Neural cell (in vitro differentiated cells): Measurements from ENCODE around the gene BRF1. TPM values are rescaled to one million over a fixed set of nuclear protein-coding genes. Genes with fewer than 3 reads are reported as not detected.
A peak's percentile ranks its signal among the peaks of the same experiment; 100 is the strongest.

Experiments used
- H2AFZ ChIP-seq: fragments of 200-600, 300-800 bp; sonication (generic), shearing (Covaris generic); 2 replicates; pipeline ENCODE4 v1.6.0; 2014; ENCODE audit warnings: low read depth, mild to moderate bottlenecking, antibody characterized with exemption, low read length, moderate library complexity
- H3F3A ChIP-seq: fragments of 200-600 bp; shearing (Covaris generic); 2 replicates; pipeline ENCODE4 v1.6.1; 2016; ENCODE audit warnings: mild to moderate bottlenecking, moderate library complexity, mixed read lengths, antibody characterized with exemption, low read length; ENCODE audit not compliant: insufficient read depth, poor library complexity, severe bottlenecking
- H3K27ac ChIP-seq: fragments of 200-600, 300-800 bp; sonication (generic), shearing (Covaris generic); 2 replicates; pipeline ENCODE4 v1.5.1; 2014; ENCODE audit warnings: mild to moderate bottlenecking, low read length, moderate library complexity
- H3K27me3 ChIP-seq: fragments of 300-800, 200-600 bp; sonication (generic), shearing (Covaris generic); 2 replicates; pipeline ENCODE4 v1.6.0; 2014; ENCODE audit warnings: mild to moderate bottlenecking, low read depth, low read length, moderate library complexity; ENCODE audit not compliant: insufficient read depth
- H3K36me3 ChIP-seq: fragments of 300-800, 200-600 bp; sonication (generic), shearing (Covaris generic); 2 replicates; pipeline ENCODE4 v1.5.1; 2014; ENCODE audit warnings: mild to moderate bottlenecking, antibody characterized with exemption, low read length, moderate library complexity; ENCODE audit not compliant: insufficient read depth
- H3K4me2 ChIP-seq: fragments of 300-800, 200-600 bp; sonication (generic), shearing (Covaris generic); 2 replicates; pipeline ENCODE4 v1.6.0; 2014; ENCODE audit warnings: mild to moderate bottlenecking, low read length
- H3K4me3 ChIP-seq: fragments of 300-800, 200-600 bp; sonication (generic), shearing (Covaris generic); 2 replicates; pipeline ENCODE4 v1.5.1; 2014; ENCODE audit warnings: mild to moderate bottlenecking, low read length, moderate library complexity
- H3K79me2 ChIP-seq: fragments of 200-600 bp; shearing (Covaris generic); replicated peaks from 2 replicates; pipeline ENCODE4 v1.6.0; 2014; ENCODE audit warnings: mild to moderate bottlenecking, low read length, moderate library complexity; ENCODE audit not compliant: insufficient read depth
- H3K9ac ChIP-seq: fragments of 300-800, 200-600 bp; sonication (generic), shearing (Covaris generic); 2 replicates; pipeline ENCODE4 v1.6.1; 2016; ENCODE audit warnings: mild to moderate bottlenecking, low read length, mixed read lengths
- H3K9me2 ChIP-seq: fragments of 200-600 bp; shearing (Covaris generic); 2 replicates; pipeline ENCODE4 v1.6.1; 2016; ENCODE audit warnings: mild to moderate bottlenecking, low read length, mixed read lengths; ENCODE audit not compliant: insufficient read depth
- H3K9me3 ChIP-seq: fragments of 200-600, 300-800 bp; sonication (generic), shearing (Covaris generic); 2 replicates; pipeline ENCODE4 v1.6.1; 2016; ENCODE audit warnings: mild to moderate bottlenecking, mixed run types, low read length, moderate library complexity, mixed read lengths
- H4K20me1 ChIP-seq: fragments of 200-600 bp; shearing (Covaris generic); 2 replicates; pipeline ENCODE4 v1.6.1; 2016; ENCODE audit warnings: mild to moderate bottlenecking, mixed run types; ENCODE audit not compliant: insufficient read depth
- EP300 ChIP-seq: fragments of 450-650 bp; conservative IDR thresholded peaks from 2 replicates; pipeline ENCODE4 v1.6.1; 2014; ENCODE audit warnings: antibody characterized with exemption, mild to moderate bottlenecking, moderate library complexity; ENCODE audit not compliant: poor library complexity, severe bottlenecking
- EZH2 ChIP-seq: fragments of 200-600, 300-800 bp; shearing (Covaris generic), sonication (generic); IDR thresholded peaks from 2 replicates; pipeline ENCODE4 v1.6.1; 2014; ENCODE audit warnings: antibody characterized with exemption, low read length, borderline replicate concordance, mild to moderate bottlenecking; ENCODE audit not compliant: insufficient read depth, poor library complexity, severe bottlenecking
- MXI1 ChIP-seq: fragments of 450-650 bp; conservative IDR thresholded peaks from 2 replicates; pipeline ENCODE4 v1.6.1; 2014; ENCODE audit warnings: antibody characterized with exemption, mild to moderate bottlenecking; ENCODE audit not compliant: poor library complexity, severe bottlenecking
- POLR2AphosphoS5 ChIP-seq: IDR thresholded peaks from 2 replicates; pipeline ENCODE4 v1.6.1; 2012
- RAD21 ChIP-seq: fragments of 450-650 bp; conservative IDR thresholded peaks from 2 replicates; pipeline ENCODE4 v1.6.1; 2014; ENCODE audit warnings: antibody characterized with exemption, mild to moderate bottlenecking, moderate library complexity
- SMC3 ChIP-seq: fragments of 450-650 bp; conservative IDR thresholded peaks from 2 replicates; pipeline ENCODE4 v1.6.1; 2014; ENCODE audit warnings: antibody characterized with exemption, mild to moderate bottlenecking, moderate library complexity; ENCODE audit not compliant: poor library complexity
- TAF1 ChIP-seq: IDR thresholded peaks from 2 replicates; pipeline ENCODE4 v1.6.1; 2012; ENCODE audit warnings: low read depth
- polyA plus RNA-seq: library from polyadenylated mRNA; depleted of rRNA; stranded (reverse); fragments of >200 nt; gene quantifications from 2 replicates; pipeline ENCODE4 v1.2.3, GENCODE V29; 2014
- TF ChIP-seq, protein P1 (sequence below): IDR thresholded peaks from 2 replicates; pipeline ENCODE4 v1.6.1; 2012; ENCODE audit warnings: borderline replicate concordance
- TF ChIP-seq, protein P2 (sequence below): fragments of 450-650 bp; IDR thresholded peaks from 2 replicates; pipeline ENCODE4 v1.5.1; 2014; ENCODE audit warnings: antibody characterized with exemption, mild to moderate bottlenecking, moderate library complexity; ENCODE audit not compliant: poor library complexity, severe bottlenecking

BRF1 gene
- polyA plus RNA-seq, 1 donor from 2014 or later = 69.4 TPM

DNA sequence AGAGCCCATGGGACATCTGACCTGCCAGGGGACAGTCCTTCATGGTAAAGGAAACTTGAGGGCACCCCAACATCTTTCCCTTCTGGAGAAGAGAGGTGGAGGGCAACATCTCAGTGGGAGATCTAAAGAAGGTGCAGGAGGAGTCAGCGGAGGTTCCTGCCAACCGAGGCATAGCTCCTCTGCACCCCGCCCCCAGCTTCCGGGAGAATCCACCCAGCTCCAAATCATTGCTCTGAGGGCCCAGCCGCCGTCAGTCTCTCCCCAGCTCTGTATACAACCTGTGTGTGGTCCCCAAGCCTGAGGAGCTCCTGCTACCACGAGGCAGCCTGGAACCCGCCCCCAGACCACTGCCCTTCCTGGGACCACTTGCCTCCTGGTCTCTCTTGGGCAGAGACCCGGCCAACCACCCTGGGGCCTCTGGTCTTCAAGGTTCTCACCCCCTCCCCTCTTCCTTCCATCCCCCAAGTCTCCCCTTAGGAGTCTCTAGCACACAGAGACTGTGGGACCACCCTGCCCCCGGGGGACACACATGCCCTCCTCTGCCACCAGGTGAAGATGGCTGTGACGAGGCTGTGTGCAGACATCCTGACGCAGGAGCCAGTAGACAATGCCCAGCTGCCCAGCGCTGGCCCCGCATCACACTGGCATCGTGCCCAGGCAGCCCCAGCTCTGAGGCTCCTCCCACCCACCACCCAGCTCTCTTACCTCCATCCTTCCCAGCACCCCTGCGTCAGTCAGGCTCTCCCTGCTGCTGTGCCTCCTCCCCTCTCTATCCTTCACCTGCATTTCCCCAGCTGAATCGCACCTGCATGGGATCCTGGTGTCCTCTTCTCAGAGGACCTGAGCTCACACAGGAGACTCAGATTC lies 106.7 kb downstream of the BRF1 start:
- Histone ChIP-seq H3F3A (no peaks in the 10 kb centered on the region), H3K36me3 (no peaks in the 10 kb centered on the region), H3K27ac (no peak overlapping the region), H3K4me2 (no peak overlapping the region), H3K27me3 (no peaks in the 10 kb centered on the region), H3K9me2 (no peaks in the 10 kb centered on the region), H4K20me1 (no peaks in the 10 kb centered on the region), H3K4me3 (no peak overlapping the region), H3K79me2 (no peaks in the 10 kb centered on the region), H3K9me3 (no peaks in the 10 kb centered on the region), H2AFZ (no peak overlapping the region), H3K9ac (no peak overlapping the region)
- TF ChIP-seq TAF1 (no peak), MXI1 (no peak), EP300 (no peak), EZH2 (no peak), POLR2AphosphoS5 (no peak), RAD21 (no peak), SMC3 (no peak)
- TF ChIP-seq, protein P1, sequence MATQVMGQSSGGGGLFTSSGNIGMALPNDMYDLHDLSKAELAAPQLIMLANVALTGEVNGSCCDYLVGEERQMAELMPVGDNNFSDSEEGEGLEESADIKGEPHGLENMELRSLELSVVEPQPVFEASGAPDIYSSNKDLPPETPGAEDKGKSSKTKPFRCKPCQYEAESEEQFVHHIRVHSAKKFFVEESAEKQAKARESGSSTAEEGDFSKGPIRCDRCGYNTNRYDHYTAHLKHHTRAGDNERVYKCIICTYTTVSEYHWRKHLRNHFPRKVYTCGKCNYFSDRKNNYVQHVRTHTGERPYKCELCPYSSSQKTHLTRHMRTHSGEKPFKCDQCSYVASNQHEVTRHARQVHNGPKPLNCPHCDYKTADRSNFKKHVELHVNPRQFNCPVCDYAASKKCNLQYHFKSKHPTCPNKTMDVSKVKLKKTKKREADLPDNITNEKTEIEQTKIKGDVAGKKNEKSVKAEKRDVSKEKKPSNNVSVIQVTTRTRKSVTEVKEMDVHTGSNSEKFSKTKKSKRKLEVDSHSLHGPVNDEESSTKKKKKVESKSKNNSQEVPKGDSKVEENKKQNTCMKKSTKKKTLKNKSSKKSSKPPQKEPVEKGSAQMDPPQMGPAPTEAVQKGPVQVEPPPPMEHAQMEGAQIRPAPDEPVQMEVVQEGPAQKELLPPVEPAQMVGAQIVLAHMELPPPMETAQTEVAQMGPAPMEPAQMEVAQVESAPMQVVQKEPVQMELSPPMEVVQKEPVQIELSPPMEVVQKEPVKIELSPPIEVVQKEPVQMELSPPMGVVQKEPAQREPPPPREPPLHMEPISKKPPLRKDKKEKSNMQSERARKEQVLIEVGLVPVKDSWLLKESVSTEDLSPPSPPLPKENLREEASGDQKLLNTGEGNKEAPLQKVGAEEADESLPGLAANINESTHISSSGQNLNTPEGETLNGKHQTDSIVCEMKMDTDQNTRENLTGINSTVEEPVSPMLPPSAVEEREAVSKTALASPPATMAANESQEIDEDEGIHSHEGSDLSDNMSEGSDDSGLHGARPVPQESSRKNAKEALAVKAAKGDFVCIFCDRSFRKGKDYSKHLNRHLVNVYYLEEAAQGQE = no peak
- TF ChIP-seq, protein P2, sequence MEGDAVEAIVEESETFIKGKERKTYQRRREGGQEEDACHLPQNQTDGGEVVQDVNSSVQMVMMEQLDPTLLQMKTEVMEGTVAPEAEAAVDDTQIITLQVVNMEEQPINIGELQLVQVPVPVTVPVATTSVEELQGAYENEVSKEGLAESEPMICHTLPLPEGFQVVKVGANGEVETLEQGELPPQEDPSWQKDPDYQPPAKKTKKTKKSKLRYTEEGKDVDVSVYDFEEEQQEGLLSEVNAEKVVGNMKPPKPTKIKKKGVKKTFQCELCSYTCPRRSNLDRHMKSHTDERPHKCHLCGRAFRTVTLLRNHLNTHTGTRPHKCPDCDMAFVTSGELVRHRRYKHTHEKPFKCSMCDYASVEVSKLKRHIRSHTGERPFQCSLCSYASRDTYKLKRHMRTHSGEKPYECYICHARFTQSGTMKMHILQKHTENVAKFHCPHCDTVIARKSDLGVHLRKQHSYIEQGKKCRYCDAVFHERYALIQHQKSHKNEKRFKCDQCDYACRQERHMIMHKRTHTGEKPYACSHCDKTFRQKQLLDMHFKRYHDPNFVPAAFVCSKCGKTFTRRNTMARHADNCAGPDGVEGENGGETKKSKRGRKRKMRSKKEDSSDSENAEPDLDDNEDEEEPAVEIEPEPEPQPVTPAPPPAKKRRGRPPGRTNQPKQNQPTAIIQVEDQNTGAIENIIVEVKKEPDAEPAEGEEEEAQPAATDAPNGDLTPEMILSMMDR = no peak

DNA sequence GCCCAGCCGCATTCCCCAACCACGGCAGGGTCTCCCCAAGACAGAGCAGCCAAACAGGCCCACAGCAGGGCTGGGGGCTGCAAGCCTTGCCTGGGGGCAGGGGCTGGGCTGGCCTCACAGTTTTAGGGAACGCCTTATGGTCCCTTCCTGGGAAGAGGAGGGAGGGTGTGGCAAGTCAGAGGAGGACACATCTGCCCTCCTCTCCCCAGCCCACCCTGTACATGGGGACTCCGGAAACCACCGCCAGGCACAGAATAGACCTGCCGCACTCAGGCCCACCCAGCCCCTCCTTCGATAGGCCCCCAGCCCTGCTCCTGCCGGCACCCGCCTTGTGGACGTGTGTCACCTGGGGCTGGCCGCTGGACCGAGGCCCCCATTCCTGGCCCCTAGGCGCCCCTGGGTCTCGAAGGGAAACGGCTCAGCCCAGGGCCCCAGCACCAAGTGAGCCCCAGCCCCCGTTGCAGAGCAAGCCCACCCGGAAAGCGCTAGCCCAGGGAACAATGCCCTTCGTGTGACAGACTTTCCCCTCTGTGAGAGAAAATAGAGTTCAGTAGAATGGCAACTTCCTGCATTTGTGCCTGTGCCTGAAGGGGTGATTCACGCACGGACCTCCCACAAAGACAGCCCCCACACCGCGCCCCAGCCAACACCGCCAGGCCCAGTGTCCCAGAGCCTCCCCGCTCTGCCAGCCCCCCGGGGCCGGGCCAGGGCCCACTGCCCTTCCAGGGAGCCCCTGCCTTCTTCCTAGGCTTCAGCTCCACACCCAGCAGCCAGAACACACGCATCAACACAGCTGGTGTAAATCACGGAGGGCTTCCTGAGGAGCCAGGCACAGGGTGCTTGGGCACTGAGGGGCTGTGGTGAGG lies 107.7 kb downstream of the BRF1 start:
- H3K27me3 ChIP-seq = no peaks in the 10 kb centered on the region

More for the DNA sequence above, 107.7 kb downstream of the BRF1 start:
- Histone ChIP-seq H3K27ac (no peak overlapping the region), H2AFZ (no peak overlapping the region), H3K79me2 (no peaks in the 10 kb centered on the region), H3F3A (no peaks in the 10 kb centered on the region), H3K4me2 (no peak overlapping the region), H3K4me3 (no peak overlapping the region), H3K9ac (no peak overlapping the region), H4K20me1 (no peaks in the 10 kb centered on the region), H3K36me3 (no peaks in the 10 kb centered on the region), H3K9me2 (no peaks in the 10 kb centered on the region), H3K9me3 (no peaks in the 10 kb centered on the region)
- TF ChIP-seq POLR2AphosphoS5 = peak; percentile 4
- TF ChIP-seq, protein P1 = no peak
